WTC11 (cell line): Measurements from ENCODE around the gene RAB1A. TPM values are rescaled to one million over a fixed set of nuclear protein-coding genes. Genes with fewer than 3 reads are reported as not detected.

Source experiments
- ATAC-seq: fragments of 200-7000 bp; cut with Tn5 transposase; 2 replicates; pipeline ENCODE4 v1.10.0; 2021; ENCODE audit warnings: mild to moderate bottlenecking, moderate library complexity
- CTCF ChIA-PET: fragments of 300-600 bp; sonication (Branson Sonifier 250); formaldehyde crosslinking; loops from one replicate; lab custom pipeline; 2021; ENCODE audit warnings: antibody characterized with exemption; lab: Charles Lee
- POLR2A ChIA-PET: fragments of 350-600 bp; sonication (Branson Sonifier 250); formaldehyde crosslinking; loops from one replicate; lab custom pipeline; 2021; ENCODE audit warnings: antibody characterized with exemption; lab: Charles Lee
- DNase-seq: peaks from one replicate; pipeline ENCODE4 v3.0.0; 2021; ENCODE audit warnings: low spot score
- H3K27ac Mint-ChIP-seq: 2 replicates; pipeline ENCODE4 v1.8.0; 2021; ENCODE audit warnings: mixed read lengths
- H3K27me3 Mint-ChIP-seq: 2 replicates; pipeline ENCODE4 v1.8.0; 2021; ENCODE audit warnings: low read depth, mild to moderate bottlenecking, moderate library complexity, mixed read lengths
- H3K36me3 Mint-ChIP-seq: 2 replicates; pipeline ENCODE4 v1.8.0; 2021; ENCODE audit warnings: mixed read lengths
- H3K4me1 Mint-ChIP-seq: 2 replicates; pipeline ENCODE4 v1.8.0; 2022; ENCODE audit warnings: mixed read lengths
- H3K4me3 Mint-ChIP-seq: 2 replicates; pipeline ENCODE4 v1.8.0; 2021; ENCODE audit warnings: mild to moderate bottlenecking, moderate library complexity, mixed read lengths
- H3K9me3 Mint-ChIP-seq: 2 replicates; pipeline ENCODE4 v1.8.0; 2021; ENCODE audit warnings: mixed read lengths
- CBFB ChIP-seq: sonication (generic); formaldehyde crosslinking; IDR thresholded peaks from 2 replicates; pipeline ENCODE4 v1.8.1; 2022; ENCODE audit warnings: mild to moderate bottlenecking, low read depth, missing genetic modification reagents
- CREM ChIP-seq: sonication (generic); formaldehyde crosslinking; IDR thresholded peaks from 2 replicates; pipeline ENCODE4 v1.8.1; 2022; ENCODE audit warnings: mild to moderate bottlenecking, missing genetic modification reagents, moderate library complexity
- E2F4 ChIP-seq: sonication (generic); formaldehyde crosslinking; IDR thresholded peaks from 2 replicates; pipeline ENCODE4 v1.8.1; 2022; ENCODE audit warnings: low read depth, mild to moderate bottlenecking, moderate library complexity, missing genetic modification reagents, borderline replicate concordance
- GABPB1 ChIP-seq: sonication (generic); formaldehyde crosslinking; IDR thresholded peaks from 2 replicates; pipeline ENCODE4 v1.8.1; 2023; ENCODE audit warnings: mild to moderate bottlenecking, missing genetic modification reagents
- JAZF1 ChIP-seq: fragments of 250-450 bp; sonication (Bioruptor Pico); IDR thresholded peaks from 2 replicates; pipeline ENCODE4 v1.9.0; 2021; ENCODE audit warnings: moderate library complexity, mild to moderate bottlenecking, inconsistent platforms
- NFATC4 ChIP-seq: fragments of 250-450 bp; sonication (Bioruptor Pico); IDR thresholded peaks from 2 replicates; pipeline ENCODE4 v1.9.0; 2021; ENCODE audit warnings: mild to moderate bottlenecking
- NR1H2 ChIP-seq: sonication (generic); formaldehyde crosslinking; IDR thresholded peaks from 2 replicates; pipeline ENCODE4 v1.9.0; 2021; ENCODE audit warnings: mild to moderate bottlenecking, moderate library complexity, missing genetic modification reagents
- NR2C2 ChIP-seq: sonication (generic); formaldehyde crosslinking; IDR thresholded peaks from 2 replicates; pipeline ENCODE4 v1.8.0; 2022; ENCODE audit warnings: mild to moderate bottlenecking, missing genetic modification reagents
- PRDM15 ChIP-seq: sonication (generic); formaldehyde crosslinking; IDR thresholded peaks from 2 replicates; pipeline ENCODE4 v1.8.0; 2022; ENCODE audit warnings: missing genetic modification reagents
- PRRX2 ChIP-seq: fragments of 250-450 bp; sonication (Bioruptor Pico); IDR thresholded peaks from 2 replicates; pipeline ENCODE4 v1.8.0; 2021; ENCODE audit warnings: mild to moderate bottlenecking
- RORB ChIP-seq: fragments of 250-450 bp; sonication (Bioruptor Pico); IDR thresholded peaks from 2 replicates; pipeline ENCODE4 v1.9.0; 2021; ENCODE audit warnings: mild to moderate bottlenecking
- SMAD3 ChIP-seq: sonication (generic); formaldehyde crosslinking; IDR thresholded peaks from 2 replicates; pipeline ENCODE4 v1.8.0; 2022; ENCODE audit warnings: missing genetic modification reagents, mild to moderate bottlenecking, borderline replicate concordance
- ZNF317 ChIP-seq: sonication (generic); formaldehyde crosslinking; IDR thresholded peaks from 2 replicates; pipeline ENCODE4 v1.8.1; 2023; ENCODE audit warnings: low read depth, mild to moderate bottlenecking, moderate library complexity, missing genetic modification reagents, borderline replicate concordance
- total RNA-seq: library from RNA; stranded (reverse); gene quantifications from 3 replicates; pipeline ENCODE4 v1.2.3, GENCODE V29; 2021
- TF ChIP-seq, protein P1 (sequence below): fragments of 250-450 bp; sonication (Bioruptor Pico); IDR thresholded peaks from 2 replicates; pipeline ENCODE4 v1.9.0; 2021; ENCODE audit warnings: moderate library complexity, mild to moderate bottlenecking, inconsistent platforms, borderline replicate concordance
- TF ChIP-seq, protein P2 (sequence below): fragments of 200-600 bp; IDR thresholded peaks from 2 replicates; pipeline ENCODE4 v1.8.0; 2022; ENCODE audit warnings: antibody characterized with exemption
- TF ChIP-seq, protein P3 (sequence below): sonication (generic); formaldehyde crosslinking; IDR thresholded peaks from 2 replicates; pipeline ENCODE4 v1.8.0; 2023; ENCODE audit warnings: mild to moderate bottlenecking, missing genetic modification reagents
- TF ChIP-seq, protein P4 (sequence below): sonication (generic); formaldehyde crosslinking; IDR thresholded peaks from 2 replicates; pipeline ENCODE4 v1.8.0; 2023; ENCODE audit warnings: missing genetic modification reagents, mild to moderate bottlenecking, borderline replicate concordance

RAB1A gene
- total RNA-seq, 1 experiment from 2014 or later, result 114 TPM

DNA sequence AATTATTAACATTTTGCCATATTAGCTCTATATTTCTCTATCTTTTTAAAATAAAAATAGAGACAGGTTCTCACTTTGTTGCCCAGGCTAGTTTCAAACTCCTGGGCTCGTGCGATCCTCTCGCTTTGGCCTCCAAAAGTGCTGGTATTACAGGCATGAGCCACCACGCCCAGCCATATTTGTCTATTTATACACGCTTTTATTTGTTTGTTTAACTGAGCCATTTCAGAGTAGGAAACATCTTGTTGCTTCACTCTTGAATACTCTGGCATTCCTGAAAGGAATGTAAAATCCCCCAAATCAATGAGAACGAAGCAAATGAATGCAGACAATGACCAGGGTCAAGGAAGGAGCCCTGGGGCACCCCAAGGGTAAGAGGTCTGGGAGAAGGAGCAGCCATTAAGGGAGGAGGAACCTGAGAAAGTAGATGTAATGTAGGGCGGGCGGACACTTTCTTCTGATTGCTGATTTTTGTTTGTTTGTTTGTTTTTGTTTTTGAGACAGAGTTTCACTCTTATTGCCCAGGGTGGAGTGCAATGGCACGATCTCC, 31.7 kb upstream of the RAB1A start (continued):
- TF ChIP-seq, protein P1, sequence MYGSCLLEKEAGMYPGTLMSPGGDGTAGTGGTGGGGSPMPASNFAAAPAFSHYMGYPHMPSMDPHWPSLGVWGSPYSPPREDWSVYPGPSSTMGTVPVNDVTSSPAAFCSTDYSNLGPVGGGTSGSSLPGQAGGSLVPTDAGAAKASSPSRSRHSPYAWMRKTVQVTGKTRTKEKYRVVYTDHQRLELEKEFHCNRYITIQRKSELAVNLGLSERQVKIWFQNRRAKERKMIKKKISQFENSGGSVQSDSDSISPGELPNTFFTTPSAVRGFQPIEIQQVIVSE, result no peak
- no peak for TF ChIP-seq SMAD3 (CRISPR knock-in tag)
- no peak for TF ChIP-seq ZNF317 (CRISPR knock-in tag)
- TF ChIP-seq NR2C2, result no peak
- TF ChIP-seq, protein P2, sequence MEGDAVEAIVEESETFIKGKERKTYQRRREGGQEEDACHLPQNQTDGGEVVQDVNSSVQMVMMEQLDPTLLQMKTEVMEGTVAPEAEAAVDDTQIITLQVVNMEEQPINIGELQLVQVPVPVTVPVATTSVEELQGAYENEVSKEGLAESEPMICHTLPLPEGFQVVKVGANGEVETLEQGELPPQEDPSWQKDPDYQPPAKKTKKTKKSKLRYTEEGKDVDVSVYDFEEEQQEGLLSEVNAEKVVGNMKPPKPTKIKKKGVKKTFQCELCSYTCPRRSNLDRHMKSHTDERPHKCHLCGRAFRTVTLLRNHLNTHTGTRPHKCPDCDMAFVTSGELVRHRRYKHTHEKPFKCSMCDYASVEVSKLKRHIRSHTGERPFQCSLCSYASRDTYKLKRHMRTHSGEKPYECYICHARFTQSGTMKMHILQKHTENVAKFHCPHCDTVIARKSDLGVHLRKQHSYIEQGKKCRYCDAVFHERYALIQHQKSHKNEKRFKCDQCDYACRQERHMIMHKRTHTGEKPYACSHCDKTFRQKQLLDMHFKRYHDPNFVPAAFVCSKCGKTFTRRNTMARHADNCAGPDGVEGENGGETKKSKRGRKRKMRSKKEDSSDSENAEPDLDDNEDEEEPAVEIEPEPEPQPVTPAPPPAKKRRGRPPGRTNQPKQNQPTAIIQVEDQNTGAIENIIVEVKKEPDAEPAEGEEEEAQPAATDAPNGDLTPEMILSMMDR, result no peak
- no peak for TF ChIP-seq RORB
- TF ChIP-seq, all 79 proteins: peak for 0

DNA sequence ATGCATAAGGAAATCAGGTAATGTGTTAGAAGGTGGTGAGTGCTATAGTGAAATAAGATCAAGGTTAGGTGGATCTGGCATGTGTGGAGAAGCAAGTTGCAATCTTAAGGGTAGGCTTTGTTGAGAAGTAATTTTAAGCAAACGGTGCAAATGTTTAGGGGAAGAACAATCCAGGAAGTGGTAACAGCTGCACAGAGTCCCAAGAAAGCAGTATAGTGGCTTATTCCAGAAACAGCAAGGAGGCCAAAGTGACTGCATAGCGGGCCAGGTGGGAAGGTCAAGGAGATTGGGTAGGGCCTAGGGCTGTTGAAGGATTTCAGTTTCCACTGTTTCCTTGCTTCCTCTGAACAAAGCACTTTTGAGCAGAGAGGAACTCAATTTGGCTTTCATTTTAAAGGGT, 30.0 kb upstream of the RAB1A start:
- DNase-seq, result no peak
- Mint-ChIP-seq H3K27ac (no peak overlapping the region), H3K4me3 (no peak overlapping the region), H3K36me3 (no peaks in the 10 kb centered on the region), H3K27me3 (no peaks in the 10 kb centered on the region; the same call in 1 of the 2 replicates), H3K4me1 (peaks cover 9% of the 10 kb centered on the region), H3K9me3 (no peaks in the 10 kb centered on the region)
- ChIA-PET POLR2A (no interaction called here), CTCF (interaction anchor here (3.5 kb wide), 1 partner anchor 9 kb away, joined by 15 read pairs; no protein-coding TSS in a partner anchor)
- TF ChIP-seq PRDM15 (CRISPR knock-in tag), result no peak
- no peak for TF ChIP-seq NFATC4 (CRISPR knock-in tag)
- no peak for TF ChIP-seq RORB
- TF ChIP-seq GABPB1 (CRISPR knock-in tag), result no peak
- TF ChIP-seq, protein P3, sequence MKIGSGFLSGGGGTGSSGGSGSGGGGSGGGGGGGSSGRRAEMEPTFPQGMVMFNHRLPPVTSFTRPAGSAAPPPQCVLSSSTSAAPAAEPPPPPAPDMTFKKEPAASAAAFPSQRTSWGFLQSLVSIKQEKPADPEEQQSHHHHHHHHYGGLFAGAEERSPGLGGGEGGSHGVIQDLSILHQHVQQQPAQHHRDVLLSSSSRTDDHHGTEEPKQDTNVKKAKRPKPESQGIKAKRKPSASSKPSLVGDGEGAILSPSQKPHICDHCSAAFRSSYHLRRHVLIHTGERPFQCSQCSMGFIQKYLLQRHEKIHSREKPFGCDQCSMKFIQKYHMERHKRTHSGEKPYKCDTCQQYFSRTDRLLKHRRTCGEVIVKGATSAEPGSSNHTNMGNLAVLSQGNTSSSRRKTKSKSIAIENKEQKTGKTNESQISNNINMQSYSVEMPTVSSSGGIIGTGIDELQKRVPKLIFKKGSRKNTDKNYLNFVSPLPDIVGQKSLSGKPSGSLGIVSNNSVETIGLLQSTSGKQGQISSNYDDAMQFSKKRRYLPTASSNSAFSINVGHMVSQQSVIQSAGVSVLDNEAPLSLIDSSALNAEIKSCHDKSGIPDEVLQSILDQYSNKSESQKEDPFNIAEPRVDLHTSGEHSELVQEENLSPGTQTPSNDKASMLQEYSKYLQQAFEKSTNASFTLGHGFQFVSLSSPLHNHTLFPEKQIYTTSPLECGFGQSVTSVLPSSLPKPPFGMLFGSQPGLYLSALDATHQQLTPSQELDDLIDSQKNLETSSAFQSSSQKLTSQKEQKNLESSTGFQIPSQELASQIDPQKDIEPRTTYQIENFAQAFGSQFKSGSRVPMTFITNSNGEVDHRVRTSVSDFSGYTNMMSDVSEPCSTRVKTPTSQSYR, result no peak
- TF ChIP-seq, protein P4, sequence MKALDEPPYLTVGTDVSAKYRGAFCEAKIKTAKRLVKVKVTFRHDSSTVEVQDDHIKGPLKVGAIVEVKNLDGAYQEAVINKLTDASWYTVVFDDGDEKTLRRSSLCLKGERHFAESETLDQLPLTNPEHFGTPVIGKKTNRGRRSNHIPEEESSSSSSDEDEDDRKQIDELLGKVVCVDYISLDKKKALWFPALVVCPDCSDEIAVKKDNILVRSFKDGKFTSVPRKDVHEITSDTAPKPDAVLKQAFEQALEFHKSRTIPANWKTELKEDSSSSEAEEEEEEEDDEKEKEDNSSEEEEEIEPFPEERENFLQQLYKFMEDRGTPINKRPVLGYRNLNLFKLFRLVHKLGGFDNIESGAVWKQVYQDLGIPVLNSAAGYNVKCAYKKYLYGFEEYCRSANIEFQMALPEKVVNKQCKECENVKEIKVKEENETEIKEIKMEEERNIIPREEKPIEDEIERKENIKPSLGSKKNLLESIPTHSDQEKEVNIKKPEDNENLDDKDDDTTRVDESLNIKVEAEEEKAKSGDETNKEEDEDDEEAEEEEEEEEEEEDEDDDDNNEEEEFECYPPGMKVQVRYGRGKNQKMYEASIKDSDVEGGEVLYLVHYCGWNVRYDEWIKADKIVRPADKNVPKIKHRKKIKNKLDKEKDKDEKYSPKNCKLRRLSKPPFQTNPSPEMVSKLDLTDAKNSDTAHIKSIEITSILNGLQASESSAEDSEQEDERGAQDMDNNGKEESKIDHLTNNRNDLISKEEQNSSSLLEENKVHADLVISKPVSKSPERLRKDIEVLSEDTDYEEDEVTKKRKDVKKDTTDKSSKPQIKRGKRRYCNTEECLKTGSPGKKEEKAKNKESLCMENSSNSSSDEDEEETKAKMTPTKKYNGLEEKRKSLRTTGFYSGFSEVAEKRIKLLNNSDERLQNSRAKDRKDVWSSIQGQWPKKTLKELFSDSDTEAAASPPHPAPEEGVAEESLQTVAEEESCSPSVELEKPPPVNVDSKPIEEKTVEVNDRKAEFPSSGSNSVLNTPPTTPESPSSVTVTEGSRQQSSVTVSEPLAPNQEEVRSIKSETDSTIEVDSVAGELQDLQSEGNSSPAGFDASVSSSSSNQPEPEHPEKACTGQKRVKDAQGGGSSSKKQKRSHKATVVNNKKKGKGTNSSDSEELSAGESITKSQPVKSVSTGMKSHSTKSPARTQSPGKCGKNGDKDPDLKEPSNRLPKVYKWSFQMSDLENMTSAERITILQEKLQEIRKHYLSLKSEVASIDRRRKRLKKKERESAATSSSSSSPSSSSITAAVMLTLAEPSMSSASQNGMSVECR (CRISPR knock-in tag), result no peak
- no peak for TF ChIP-seq E2F4
- no peak for TF ChIP-seq NR1H2 (CRISPR knock-in tag)
- TF ChIP-seq PRRX2 (CRISPR knock-in tag), result no peak
- no peak for TF ChIP-seq JAZF1
- TF ChIP-seq CREM (CRISPR knock-in tag), result no peak
- TF ChIP-seq CBFB (CRISPR knock-in tag), result no peak
- ATAC-seq, result no peak
